T-helper 2 cell treated with Interferon-gamma antibody and Interleukin-4, amounts not matched to agents 5 μg/mL and 100 μg/mL, for 36 hours (primary cell): ENCODE data around the gene TRIM27.
A peak's percentile ranks its signal among the peaks of the same experiment; 100 is the strongest.
"Not testable (repeated sequence)": the region's sequence is repeated elsewhere in the genome, so short reads cannot be mapped to it uniquely, and the experiment has no call there.

ENCODE experiments used
- DNase-seq: peaks from one replicate; pipeline ENCODE4 v3.0.0; 2021; ENCODE audit warnings: low spot score
- H3K27ac Mint-ChIP-seq: one replicate; pipeline ENCODE4 v1.8.0; 2021; ENCODE audit warnings: mild to moderate bottlenecking, mixed read lengths
- H3K27me3 Mint-ChIP-seq: one replicate; pipeline ENCODE4 v1.8.0; 2021; ENCODE audit warnings: low read depth, mixed read lengths
- H3K36me3 Mint-ChIP-seq: one replicate; pipeline ENCODE4 v1.8.0; 2021; ENCODE audit warnings: low read depth, mixed read lengths
- H3K4me1 Mint-ChIP-seq: one replicate; pipeline ENCODE4 v1.8.0; 2021; ENCODE audit warnings: low read depth, mixed read lengths
- H3K4me3 Mint-ChIP-seq: one replicate; pipeline ENCODE4 v1.8.0; 2022; ENCODE audit warnings: mild to moderate bottlenecking, moderate library complexity, mixed read lengths
- H3K9me3 Mint-ChIP-seq: one replicate; pipeline ENCODE4 v1.8.0; 2021; ENCODE audit warnings: mixed read lengths

The TRIM27 gene

DNA sequence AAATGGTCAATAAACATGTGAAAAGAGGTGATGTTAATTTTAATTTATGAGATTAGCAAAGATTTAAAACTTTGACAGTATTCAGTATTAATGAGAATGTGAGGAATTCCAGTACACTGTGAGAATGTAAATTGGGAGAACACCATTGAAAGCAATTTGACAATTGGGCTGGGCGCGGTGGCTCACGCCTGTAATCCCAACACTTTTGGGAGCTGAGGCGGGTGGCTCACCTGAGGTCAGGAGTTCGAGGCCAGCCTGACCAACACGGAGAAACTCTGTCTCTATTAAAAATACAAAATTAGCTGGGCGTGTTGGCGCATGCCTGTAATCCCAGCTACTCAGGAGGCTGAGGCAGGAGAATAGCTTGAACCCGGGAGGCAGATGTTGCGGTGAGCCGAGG is 5.6 kb upstream of the TRIM27 start:
- H3K36me3 Mint-ChIP-seq, H3K27ac Mint-ChIP-seq: not testable (repeated sequence)

DNA sequence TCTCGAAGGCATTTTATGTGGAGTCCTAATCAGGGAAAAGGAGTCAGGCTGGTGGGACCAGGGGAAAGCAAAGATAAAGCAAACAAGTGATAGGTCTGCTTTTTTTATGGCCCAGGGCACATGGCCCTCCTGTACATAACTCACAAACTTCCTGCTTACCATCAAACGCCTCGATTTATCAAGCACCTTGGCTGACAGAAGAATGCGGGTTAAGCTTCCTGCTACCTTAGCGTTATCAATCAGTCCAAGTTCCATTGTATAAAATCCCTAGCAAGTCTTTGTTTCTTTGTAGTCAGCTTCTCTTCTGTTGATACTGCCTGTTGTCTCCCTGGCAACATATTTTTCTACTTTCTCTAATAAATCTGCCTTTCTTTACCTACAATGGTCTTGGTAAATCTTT is 4.1 kb upstream of the TRIM27 start:
- H3K9me3 Mint-ChIP-seq: no peaks in the 10 kb centered on the region
- no peak for DNase-seq
- H3K4me3 Mint-ChIP-seq: no peak overlapping the region
- H3K36me3 Mint-ChIP-seq: peaks cover under 1% of the 10 kb centered on the region
- H3K27ac Mint-ChIP-seq: no peak overlapping the region
- peaks cover 18% of the 10 kb centered on the region for H3K27me3 Mint-ChIP-seq
- peaks cover 3% of the 10 kb centered on the region for H3K4me1 Mint-ChIP-seq

More for the DNA sequence above, 5.6 kb upstream of the TRIM27 start:
- not testable (repeated sequence) for DNase-seq, H3K4me1 Mint-ChIP-seq, H3K4me3 Mint-ChIP-seq, H3K9me3 Mint-ChIP-seq
- peaks cover 18% of the 10 kb centered on the region for H3K27me3 Mint-ChIP-seq

DNA sequence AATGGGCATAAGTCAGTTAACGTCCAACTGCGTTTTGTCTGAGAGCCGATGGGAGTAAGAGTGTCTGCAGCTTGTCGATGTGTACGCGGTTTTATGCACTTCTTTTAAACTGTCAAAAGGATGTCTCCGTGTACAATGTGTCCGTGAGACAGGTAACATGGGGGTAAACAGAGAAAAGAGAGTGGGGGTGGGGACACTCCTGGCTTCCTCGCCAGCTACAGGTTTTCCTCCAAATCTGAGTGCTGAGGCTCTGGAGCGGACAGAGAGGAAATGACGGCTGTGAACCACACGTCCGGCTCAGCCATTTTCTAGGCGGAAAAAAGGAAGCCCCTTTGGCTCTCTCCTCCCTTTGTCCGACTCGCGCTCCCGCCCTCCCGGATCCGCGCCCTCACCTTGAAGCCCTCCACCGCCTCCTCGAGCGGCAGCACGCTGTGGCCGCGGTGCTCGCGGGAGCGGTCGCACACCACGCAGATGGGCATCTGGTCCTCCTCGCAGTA is 916 bp downstream of the TRIM27 start:
- Mint-ChIP-seq H3K4me3 (peak overlapping the region; percentile 95), H3K4me1 (peaks cover 21% of the 10 kb centered on the region)

DNA sequence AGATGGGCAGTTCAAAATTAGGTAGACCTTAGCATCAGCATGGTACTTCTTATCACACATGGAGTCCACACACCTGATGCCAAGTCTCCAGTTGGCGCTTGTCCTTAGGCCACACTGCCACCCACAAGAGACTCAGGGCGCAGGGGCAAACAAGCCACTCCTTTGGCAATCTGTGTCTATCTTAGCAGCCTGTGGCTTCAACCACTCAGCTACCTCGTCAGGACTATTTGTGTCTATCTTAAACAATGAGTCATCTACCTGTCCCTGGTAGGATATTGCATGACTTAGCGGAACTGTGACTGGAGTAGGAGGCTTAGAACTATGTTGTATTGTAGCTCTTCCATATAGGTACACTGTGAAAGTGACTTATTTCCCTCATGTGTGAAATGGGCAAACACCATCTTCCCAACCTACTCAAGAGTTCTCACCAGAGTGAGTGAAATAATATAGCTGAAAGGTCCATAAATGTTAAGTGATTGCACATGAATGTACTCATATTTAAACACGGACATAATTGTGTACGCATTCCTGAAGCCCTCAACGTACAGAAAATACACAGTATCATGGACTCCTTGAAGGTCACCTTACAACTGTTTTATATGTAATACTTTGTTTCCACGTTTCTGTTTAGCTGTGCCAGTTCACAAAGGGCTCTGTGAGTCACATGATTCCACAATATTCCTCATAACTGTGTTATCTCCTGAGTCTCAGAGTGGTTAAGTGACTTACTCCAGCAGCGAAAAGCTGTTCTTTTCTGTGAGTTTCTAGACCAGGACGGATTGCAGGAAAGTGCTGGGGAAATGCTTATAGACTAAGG is 1.6 kb downstream of the TRIM27 start:
- peak overlapping the region; percentile 91 for H3K27ac Mint-ChIP-seq
- peak overlapping the region; percentile 95 for H3K4me3 Mint-ChIP-seq
- H3K9me3 Mint-ChIP-seq: no peaks in the 10 kb centered on the region
- H3K4me1 Mint-ChIP-seq: peaks cover 21% of the 10 kb centered on the region
- H3K27me3 Mint-ChIP-seq: no peaks in the 10 kb centered on the region
- DNase-seq: no peak
- peaks cover 46% of the 10 kb centered on the region for H3K36me3 Mint-ChIP-seq

More for the DNA sequence above, 916 bp downstream of the TRIM27 start:
- H3K36me3 Mint-ChIP-seq: peaks cover 42% of the 10 kb centered on the region
- H3K27ac Mint-ChIP-seq: peak overlapping the region; percentile 91
- no peaks in the 10 kb centered on the region for H3K9me3 Mint-ChIP-seq
- no peaks in the 10 kb centered on the region for H3K27me3 Mint-ChIP-seq
- DNase-seq: peak; percentile 51

DNA sequence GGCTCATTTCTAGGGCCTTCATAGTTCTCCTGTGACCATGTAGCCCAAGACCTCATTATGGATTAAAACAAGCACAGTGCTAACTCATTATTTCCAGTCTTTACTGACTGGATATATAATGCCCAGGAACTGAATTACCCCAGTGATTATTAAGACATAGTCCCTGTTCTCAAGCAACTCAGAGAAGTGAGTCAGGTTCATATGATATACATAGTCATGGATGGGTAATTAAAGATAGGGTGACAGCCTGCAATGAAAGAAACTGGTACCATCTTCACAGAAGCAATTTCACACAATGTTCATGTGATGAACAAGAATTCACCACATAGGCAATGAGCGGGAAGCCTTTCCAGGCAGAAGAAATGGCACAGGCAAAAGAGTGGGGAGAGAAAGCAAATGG is 3.5 kb downstream of the TRIM27 start:
- Mint-ChIP-seq H3K9me3 (no peaks in the 10 kb centered on the region), H3K27ac (no peak overlapping the region), H3K36me3 (peaks cover 56% of the 10 kb centered on the region), H3K4me3 (no peak overlapping the region), H3K4me1 (peaks cover 21% of the 10 kb centered on the region), H3K27me3 (no peaks in the 10 kb centered on the region)
- DNase-seq: no peak

DNA sequence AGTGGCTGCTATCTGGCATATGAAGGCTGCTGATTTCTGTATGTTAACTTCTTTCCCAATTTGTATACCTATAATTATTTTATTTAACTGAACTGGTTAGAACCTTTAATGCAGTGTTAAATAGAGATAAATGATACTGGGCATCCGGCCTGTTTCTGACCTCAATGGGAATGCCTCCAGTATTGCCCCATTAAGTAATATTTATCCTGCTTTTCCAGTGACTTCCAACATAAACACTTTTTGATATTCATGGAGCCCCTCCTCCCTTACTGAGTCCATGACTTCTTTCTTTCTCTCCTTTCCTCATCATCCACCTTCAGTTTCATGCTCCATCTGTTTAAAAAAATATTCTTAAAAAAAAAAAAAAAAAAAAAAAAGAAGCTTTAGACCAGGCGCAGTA is 8.8 kb downstream of the TRIM27 start:
- Mint-ChIP-seq H3K4me1 (peaks cover 3% of the 10 kb centered on the region), H3K4me3 (no peak overlapping the region), H3K27me3 (no peaks in the 10 kb centered on the region), H3K36me3 (peaks cover 55% of the 10 kb centered on the region), H3K9me3 (no peaks in the 10 kb centered on the region), H3K27ac (no peak overlapping the region)
- no peak for DNase-seq

DNA sequence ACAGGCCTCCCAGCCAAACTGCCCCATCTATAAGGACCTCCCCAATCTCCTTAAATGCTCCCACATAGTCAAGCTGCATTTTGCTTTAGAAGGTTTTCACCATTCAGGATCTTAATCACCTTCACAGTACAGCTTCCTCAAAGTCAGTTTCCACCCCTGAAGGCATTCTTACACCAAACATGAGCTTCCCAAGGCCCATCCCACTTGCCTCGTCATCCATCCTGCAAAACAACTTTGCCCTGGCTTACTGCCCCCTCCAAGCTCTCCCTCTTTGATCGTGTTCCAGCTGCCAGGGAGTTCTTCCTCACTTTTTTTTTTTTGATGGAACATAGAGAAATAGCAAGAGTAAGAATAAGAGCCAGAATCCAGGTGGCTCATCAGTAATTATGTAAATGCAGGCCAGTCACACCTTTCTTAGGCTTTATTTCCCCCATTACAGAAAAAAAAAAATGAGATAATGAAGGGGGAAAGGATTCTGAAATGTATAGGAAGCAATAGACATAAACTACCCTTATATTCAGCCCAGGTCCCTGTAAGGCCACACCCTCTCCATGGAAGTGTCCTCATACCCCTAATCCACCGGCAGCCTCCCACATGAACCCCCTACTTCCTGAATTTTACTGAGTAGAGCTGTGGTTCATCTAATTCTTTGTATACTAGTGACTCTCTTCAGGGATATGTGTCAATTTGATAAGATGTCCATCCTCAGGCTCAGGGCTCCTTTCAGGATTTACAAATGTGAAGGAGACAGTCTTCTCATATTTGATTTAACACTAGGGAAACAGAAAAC is 12.7 kb downstream of the TRIM27 start:
- peaks cover 60% of the 10 kb centered on the region for H3K36me3 Mint-ChIP-seq
- H3K27me3 Mint-ChIP-seq: no peaks in the 10 kb centered on the region
- H3K4me3 Mint-ChIP-seq: no peak overlapping the region
- no peaks in the 10 kb centered on the region for H3K4me1 Mint-ChIP-seq
- H3K27ac Mint-ChIP-seq: no peak overlapping the region
- no peaks in the 10 kb centered on the region for H3K9me3 Mint-ChIP-seq
- no peak for DNase-seq

DNA sequence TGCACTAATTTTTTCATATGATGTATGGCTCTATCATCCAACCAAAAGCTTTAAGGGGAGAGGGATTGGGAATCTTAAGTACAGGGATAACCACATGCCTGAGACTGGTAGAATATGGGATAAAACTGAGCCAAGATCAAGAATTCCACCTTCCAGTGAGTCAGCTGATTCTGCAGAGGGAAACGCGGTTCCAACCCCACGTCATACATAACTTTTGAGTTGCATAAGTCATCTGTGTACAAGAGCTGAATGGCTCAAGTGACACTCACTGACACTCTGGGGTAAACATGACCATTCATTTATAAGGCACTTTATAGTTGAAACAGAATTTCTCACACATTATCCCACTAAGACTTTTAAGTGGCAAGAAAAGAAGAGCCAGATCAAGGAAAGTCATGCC is 16.4 kb downstream of the TRIM27 start:
- H3K4me1 Mint-ChIP-seq: no peaks in the 10 kb centered on the region
- H3K27me3 Mint-ChIP-seq: no peaks in the 10 kb centered on the region
- no peak overlapping the region for H3K27ac Mint-ChIP-seq
- H3K9me3 Mint-ChIP-seq: no peaks in the 10 kb centered on the region
- H3K4me3 Mint-ChIP-seq: no peak overlapping the region
- no peak for DNase-seq
- H3K36me3 Mint-ChIP-seq: peaks cover 76% of the 10 kb centered on the region

DNA sequence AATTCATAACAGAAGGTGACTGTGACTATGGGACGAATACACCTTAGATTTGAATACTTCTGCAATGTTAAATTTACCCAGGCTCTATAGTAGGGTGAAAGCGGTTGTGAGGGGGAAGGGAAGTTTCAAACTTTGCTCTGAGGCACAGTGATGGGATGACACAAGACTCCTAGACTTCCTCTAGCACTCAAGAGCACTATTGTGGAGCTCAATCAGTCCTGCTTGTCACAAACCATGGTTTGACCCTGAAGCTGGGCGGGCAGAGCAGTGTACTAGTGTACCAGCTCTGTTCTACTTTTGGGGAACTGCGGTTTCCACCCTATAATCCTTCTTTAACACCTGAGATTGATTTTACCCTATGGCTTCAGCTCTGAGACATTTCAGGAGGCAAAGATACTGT is 17.1 kb downstream of the TRIM27 start:
- H3K36me3 Mint-ChIP-seq: peaks cover 81% of the 10 kb centered on the region
- no peaks in the 10 kb centered on the region for H3K27me3 Mint-ChIP-seq
- H3K9me3 Mint-ChIP-seq: no peaks in the 10 kb centered on the region
- DNase-seq: no peak
- H3K27ac Mint-ChIP-seq: no peak overlapping the region
- H3K4me3 Mint-ChIP-seq: no peak overlapping the region
- H3K4me1 Mint-ChIP-seq: no peaks in the 10 kb centered on the region

DNA sequence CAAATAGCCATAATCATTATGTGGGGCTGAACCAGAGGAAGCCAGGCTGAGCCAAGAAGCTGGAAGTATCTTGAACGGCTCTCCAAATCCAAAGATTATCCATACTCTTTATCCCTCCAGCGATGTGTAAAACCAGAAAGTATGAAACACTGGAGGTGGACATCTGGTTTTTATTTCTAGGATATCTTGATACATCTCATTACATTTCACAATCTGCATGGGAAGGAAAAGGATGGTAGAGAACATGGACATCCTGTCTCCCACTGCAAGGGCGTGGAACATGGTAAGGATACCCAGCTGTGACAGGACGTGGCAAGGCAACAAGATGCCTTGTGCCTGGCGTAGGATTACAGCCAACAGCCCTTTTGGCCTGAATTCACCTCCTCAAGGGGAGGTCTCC is 20.1 kb downstream of the TRIM27 start:
- DNase-seq: no peak
- Mint-ChIP-seq H3K4me3 (no peak overlapping the region), H3K9me3 (no peaks in the 10 kb centered on the region), H3K27ac (no peak overlapping the region), H3K4me1 (peaks cover 1% of the 10 kb centered on the region), H3K27me3 (no peaks in the 10 kb centered on the region), H3K36me3 (peaks cover 72% of the 10 kb centered on the region)

DNA sequence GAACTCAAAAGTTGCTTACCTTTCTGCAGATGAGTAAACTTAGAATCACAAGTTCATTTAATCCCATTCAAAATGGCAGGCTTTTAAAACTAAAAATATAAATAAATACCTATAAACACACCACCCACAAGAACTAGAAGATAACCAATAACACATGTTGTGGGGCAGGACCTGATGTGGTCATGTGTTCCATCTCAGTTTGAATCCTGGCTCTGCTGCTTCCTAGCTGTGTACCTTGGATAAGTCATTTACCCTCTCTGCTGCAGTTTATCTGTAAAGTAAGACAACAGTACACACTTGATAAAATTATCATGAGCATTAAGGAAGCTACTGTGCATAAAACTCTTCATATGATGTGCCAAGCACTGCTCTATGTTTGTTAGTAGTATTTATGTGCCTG is 22.0 kb downstream of the TRIM27 start:
- no peak for DNase-seq

DNA sequence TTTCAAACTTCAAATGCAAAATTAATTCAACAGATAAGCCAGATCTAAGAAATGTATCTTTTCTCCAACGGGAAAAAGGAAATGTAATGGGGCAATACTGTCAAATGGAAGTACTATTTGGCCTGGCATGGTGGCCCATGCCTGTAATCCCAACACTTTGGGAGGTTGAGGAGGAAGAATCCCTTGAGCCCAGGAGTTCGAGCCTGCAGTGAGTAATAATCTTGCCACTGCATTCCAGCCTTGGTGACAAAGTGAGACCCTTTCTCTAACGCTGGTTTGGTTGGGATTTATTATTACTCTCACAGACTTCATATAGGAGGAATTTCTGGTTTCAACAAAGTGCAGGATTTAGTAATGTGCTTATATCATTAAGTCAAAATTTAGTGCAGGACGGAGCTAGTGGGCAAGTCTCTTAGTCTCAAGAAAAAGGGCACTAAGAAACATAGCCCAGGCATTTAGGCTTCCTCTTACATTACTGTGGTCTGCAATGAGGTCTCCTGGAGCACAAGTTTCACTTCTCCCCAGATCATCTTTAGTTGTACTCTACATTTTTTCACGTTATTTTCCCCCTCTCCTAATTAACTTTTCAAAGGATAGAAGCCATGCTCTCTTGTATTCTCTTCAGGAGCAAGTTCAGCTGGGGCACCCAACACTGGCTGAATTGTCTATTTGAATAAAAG is 23.1 kb downstream of the TRIM27 start:
- H3K4me1 Mint-ChIP-seq: peaks cover 3% of the 10 kb centered on the region
- no peak overlapping the region for H3K4me3 Mint-ChIP-seq
- H3K9me3 Mint-ChIP-seq: no peaks in the 10 kb centered on the region
- no peak overlapping the region for H3K27ac Mint-ChIP-seq
- no peak for DNase-seq
- peaks cover 48% of the 10 kb centered on the region for H3K36me3 Mint-ChIP-seq
- H3K27me3 Mint-ChIP-seq: peaks cover 4% of the 10 kb centered on the region

More for the DNA sequence above, 22.0 kb downstream of the TRIM27 start:
- H3K27ac Mint-ChIP-seq: no peak overlapping the region
- H3K4me1 Mint-ChIP-seq: peaks cover 3% of the 10 kb centered on the region
- peaks cover 56% of the 10 kb centered on the region for H3K36me3 Mint-ChIP-seq
- H3K27me3 Mint-ChIP-seq: no peaks in the 10 kb centered on the region
- no peak overlapping the region for H3K4me3 Mint-ChIP-seq
- H3K9me3 Mint-ChIP-seq: no peaks in the 10 kb centered on the region

DNA sequence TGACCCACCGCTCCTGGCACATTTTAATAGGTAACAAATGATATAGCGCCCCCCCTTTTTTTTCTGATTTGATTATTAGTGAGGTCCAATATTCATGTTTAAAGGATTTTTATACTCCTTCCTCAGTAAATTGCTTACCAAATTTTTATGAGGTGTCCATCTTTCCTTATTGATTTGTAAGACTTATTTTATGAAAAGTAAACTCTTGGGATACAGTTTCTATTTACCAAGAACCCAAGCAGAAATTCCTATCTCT is 25.1 kb downstream of the TRIM27 start:
- Mint-ChIP-seq H3K27ac (peak overlapping the region; percentile 65), H3K9me3 (no peaks in the 10 kb centered on the region), H3K36me3 (peaks cover 31% of the 10 kb centered on the region), H3K4me1 (peaks cover 9% of the 10 kb centered on the region), H3K4me3 (peak overlapping the region; percentile 67), H3K27me3 (peaks cover 4% of the 10 kb centered on the region)
- DNase-seq: no peak

DNA sequence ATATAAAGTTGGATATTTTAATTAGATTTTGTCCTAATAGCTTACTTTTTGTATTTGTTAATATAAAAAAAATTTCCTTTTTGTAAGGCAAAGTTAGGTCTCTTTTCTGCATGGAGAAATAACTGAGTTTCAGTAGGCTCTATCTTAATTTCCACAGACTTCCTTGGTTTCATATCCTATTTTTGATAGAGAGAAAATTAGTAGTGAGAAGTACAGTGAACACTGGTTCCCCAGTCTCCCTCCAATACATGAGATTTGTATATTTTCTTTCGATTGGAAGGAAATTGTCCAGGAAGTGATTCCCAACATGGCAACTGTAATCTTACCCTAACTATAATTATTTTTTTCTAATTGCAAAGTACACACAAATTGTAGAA is 26.4 kb downstream of the TRIM27 start:
- Mint-ChIP-seq H3K4me1 (peaks cover 9% of the 10 kb centered on the region), H3K27me3 (peaks cover 4% of the 10 kb centered on the region), H3K36me3 (peaks cover 21% of the 10 kb centered on the region), H3K27ac (peak overlapping the region; percentile 100), H3K4me3 (peak overlapping the region; percentile 93), H3K9me3 (no peaks in the 10 kb centered on the region)
- no peak for DNase-seq
